Measurements from ENCODE around the gene MAGIX.

DNA sequence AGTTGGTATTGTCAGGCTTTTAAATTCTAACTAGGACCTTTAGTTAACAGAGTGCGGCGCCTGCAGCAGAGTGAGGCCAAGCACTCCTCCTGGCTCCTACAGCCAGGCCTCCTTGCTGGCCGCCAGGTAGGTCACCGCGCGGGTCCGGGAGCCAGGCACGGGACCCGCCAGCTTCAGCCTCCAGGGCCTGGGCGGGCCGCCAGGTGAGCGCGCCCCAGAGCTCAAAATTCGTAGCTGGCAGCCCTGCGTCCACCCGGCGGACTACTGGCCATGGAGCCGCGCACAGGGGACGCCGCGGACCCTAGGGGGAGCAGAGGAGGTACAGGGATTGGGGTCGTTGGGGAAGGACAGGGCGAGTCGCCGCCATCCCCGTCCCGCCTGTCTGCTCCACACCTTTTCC, at the start of gene MAGIX:
- TF ChIP-seq, protein P1, sequence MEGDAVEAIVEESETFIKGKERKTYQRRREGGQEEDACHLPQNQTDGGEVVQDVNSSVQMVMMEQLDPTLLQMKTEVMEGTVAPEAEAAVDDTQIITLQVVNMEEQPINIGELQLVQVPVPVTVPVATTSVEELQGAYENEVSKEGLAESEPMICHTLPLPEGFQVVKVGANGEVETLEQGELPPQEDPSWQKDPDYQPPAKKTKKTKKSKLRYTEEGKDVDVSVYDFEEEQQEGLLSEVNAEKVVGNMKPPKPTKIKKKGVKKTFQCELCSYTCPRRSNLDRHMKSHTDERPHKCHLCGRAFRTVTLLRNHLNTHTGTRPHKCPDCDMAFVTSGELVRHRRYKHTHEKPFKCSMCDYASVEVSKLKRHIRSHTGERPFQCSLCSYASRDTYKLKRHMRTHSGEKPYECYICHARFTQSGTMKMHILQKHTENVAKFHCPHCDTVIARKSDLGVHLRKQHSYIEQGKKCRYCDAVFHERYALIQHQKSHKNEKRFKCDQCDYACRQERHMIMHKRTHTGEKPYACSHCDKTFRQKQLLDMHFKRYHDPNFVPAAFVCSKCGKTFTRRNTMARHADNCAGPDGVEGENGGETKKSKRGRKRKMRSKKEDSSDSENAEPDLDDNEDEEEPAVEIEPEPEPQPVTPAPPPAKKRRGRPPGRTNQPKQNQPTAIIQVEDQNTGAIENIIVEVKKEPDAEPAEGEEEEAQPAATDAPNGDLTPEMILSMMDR (IDR thresholded peaks at IDR 0.05): no peak
- TF ChIP-seq POLR2A (IDR thresholded peaks at IDR 0.05) (no peak), POLR2AphosphoS5 (IDR thresholded peaks at IDR 0.05) (no peak)
